Progenitor cell of endocrine pancreas (in vitro differentiated cells): Measurements from ENCODE around the gene FOXB1. TPM values are rescaled to one million over a fixed set of nuclear protein-coding genes. Genes with fewer than 3 reads are reported as not detected.

Experiments used
- DNase-seq: peaks from one replicate; pipeline ENCODE4 v3.0.0; 2021; ENCODE audit warnings: low spot score; ENCODE audit not compliant: unreplicated experiment
- H3K27ac Mint-ChIP-seq: 2 replicates; pipeline ENCODE4 v1.8.0; 2021; ENCODE audit warnings: mild to moderate bottlenecking, moderate library complexity, mixed read lengths
- H3K27me3 Mint-ChIP-seq: 2 replicates; pipeline ENCODE4 v1.8.0; 2021; ENCODE audit warnings: mixed read lengths
- H3K36me3 Mint-ChIP-seq: 2 replicates; pipeline ENCODE4 v1.8.0; 2022; ENCODE audit warnings: mixed read lengths; ENCODE audit not compliant: insufficient read depth
- H3K4me1 Mint-ChIP-seq: 2 replicates; pipeline ENCODE4 v1.8.0; 2021; ENCODE audit warnings: low read depth, mixed read lengths
- H3K4me3 Mint-ChIP-seq: 2 replicates; pipeline ENCODE4 v1.8.0; 2021; ENCODE audit warnings: low read depth, mild to moderate bottlenecking, moderate library complexity, mixed read lengths
- H3K9me3 Mint-ChIP-seq: 2 replicates; pipeline ENCODE4 v1.8.0; 2021; ENCODE audit warnings: low read depth, mixed read lengths
- CTCF ChIP-seq: fragments of 200-600 bp; sonication (generic); IDR thresholded peaks from one replicate; pipeline ENCODE4 v1.5.0; 2021; ENCODE audit warnings: antibody characterized with exemption, mild to moderate bottlenecking; ENCODE audit not compliant: unreplicated experiment
- total RNA-seq: library from RNA; stranded (reverse); gene quantifications from 2 replicates; pipeline ENCODE4 v1.2.1, GENCODE V29; 2021

Gene FOXB1
- total RNA-seq, 1 donor from 2014 or later = not detected

GRCh38 chr15:59998950-59999611 lies 5.0 kb upstream of the FOXB1 start:
- Mint-ChIP-seq H3K4me1 (peaks cover 29% of the 10 kb centered on the region), H3K9me3 (no peaks in the 10 kb centered on the region), H3K36me3 (no peaks in the 10 kb centered on the region), H3K27ac (no peak overlapping the region), H3K27me3 (peaks cover 100% of the 10 kb centered on the region), H3K4me3 (no peak overlapping the region)
- no peak for DNase-seq
- TF ChIP-seq CTCF = no peak

GRCh38 chr15:59999612-60000112 lies 4.4 kb upstream of the FOXB1 start:
- DNase-seq = no peak
- Mint-ChIP-seq H3K4me1 (peaks cover 28% of the 10 kb centered on the region), H3K9me3 (no peaks in the 10 kb centered on the region), H3K27ac (no peak overlapping the region), H3K4me3 (no peak overlapping the region), H3K36me3 (no peaks in the 10 kb centered on the region), H3K27me3 (peaks cover 98% of the 10 kb centered on the region)
- no peak for TF ChIP-seq CTCF

- no peak for DNase-seq
- Mint-ChIP-seq H3K27me3 (peaks cover 98% of the 10 kb centered on the region), H3K27ac (peak overlapping the region; percentile 75), H3K4me1 (peaks cover 30% of the 10 kb centered on the region), H3K9me3 (no peaks in the 10 kb centered on the region), H3K4me3 (no peak overlapping the region), H3K36me3 (no peaks in the 10 kb centered on the region)
- peak; percentile 14 for TF ChIP-seq CTCF
These were observed 3.8 kb upstream of the FOXB1 start for GRCh38 chr15:60000113-60000823.

- no peaks in the 10 kb centered on the region for H3K9me3 Mint-ChIP-seq
- H3K27me3 Mint-ChIP-seq = peaks cover 98% of the 10 kb centered on the region
- no peaks in the 10 kb centered on the region for H3K36me3 Mint-ChIP-seq
- no peak overlapping the region for H3K4me3 Mint-ChIP-seq
- no peak for TF ChIP-seq CTCF
- H3K27ac Mint-ChIP-seq = no peak overlapping the region
- no peak for DNase-seq
- H3K4me1 Mint-ChIP-seq = peaks cover 37% of the 10 kb centered on the region
These were observed 3.1 kb upstream of the FOXB1 start for GRCh38 chr15:60000824-60001609.
